ENCODE measurements around the gene ARPC5.

- TF ChIP-seq CTCF (IDR thresholded peaks at IDR 0.05) = no peak
- TF ChIP-seq POLR2AphosphoS5 (IDR thresholded peaks at IDR 0.05) = no peak
- no peak for TF ChIP-seq EP300 (IDR thresholded peaks at IDR 0.05; ENCODE audit: low read depth)
- TF ChIP-seq POLR2A (IDR thresholded peaks at IDR 0.05) = no peak
Measured at GRCh38 chr1:183600136-183600535, 35.4 kb downstream of the ARPC5 start.

Data from transverse colon (tissue), 4 donors.